Fibroblast of peridontal ligament (primary cell): ENCODE results near the gene OGFOD3.
"Not testable (repeated sequence)": the region's sequence is repeated elsewhere in the genome, so short reads cannot be mapped to it uniquely, and the experiment has no call there.

Experiments used
- DNase-seq: peaks from one replicate; pipeline ENCODE4 v3.0.0-alpha.2; 2010; ENCODE audit errors: extremely low read depth

OGFOD3 gene

GRCh38 chr17:82388223-82388921 lies 30.0 kb downstream of the OGFOD3 start:
- no peak for DNase-seq

- no peak for DNase-seq
These were observed 30.7 kb downstream of the OGFOD3 start for GRCh38 chr17:82387705-82388106.

- DNase-seq, result no peak
These were observed 31.3 kb downstream of the OGFOD3 start for GRCh38 chr17:82386881-82387704.

DNA sequence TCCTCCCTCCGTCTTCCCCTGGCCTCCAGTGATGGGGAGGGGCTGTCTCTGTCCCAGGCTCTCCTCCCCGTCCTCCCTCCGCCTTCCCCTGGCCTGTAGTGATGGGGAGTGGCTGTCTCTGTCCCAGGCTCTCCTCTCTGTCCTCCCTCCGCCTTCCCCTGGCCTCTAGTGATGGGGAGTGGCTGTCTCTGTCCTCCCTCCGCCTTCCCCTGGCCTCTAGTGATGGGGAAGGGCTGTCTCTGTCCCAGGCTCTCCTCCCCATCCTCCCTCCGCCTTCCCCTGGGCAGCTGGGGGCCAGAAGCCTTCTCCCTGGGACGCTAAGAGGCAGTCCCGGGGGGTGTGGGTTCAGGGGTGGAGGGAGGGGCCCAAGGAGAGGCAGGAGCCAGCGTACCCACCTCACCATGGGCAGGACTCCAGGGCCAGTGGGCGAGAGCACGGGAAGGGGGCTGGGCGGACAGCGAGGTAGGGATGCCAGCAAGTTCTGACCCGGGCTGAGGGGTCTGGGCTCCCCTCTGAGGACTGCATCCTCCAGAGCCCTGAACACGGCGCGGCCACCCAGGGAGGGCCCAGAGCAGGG lies 32.0 kb downstream of the OGFOD3 start:
- DNase-seq, result no peak

- no peak for DNase-seq
These were observed 32.7 kb downstream of the OGFOD3 start for GRCh38 chr17:82385559-82386254.

DNA sequence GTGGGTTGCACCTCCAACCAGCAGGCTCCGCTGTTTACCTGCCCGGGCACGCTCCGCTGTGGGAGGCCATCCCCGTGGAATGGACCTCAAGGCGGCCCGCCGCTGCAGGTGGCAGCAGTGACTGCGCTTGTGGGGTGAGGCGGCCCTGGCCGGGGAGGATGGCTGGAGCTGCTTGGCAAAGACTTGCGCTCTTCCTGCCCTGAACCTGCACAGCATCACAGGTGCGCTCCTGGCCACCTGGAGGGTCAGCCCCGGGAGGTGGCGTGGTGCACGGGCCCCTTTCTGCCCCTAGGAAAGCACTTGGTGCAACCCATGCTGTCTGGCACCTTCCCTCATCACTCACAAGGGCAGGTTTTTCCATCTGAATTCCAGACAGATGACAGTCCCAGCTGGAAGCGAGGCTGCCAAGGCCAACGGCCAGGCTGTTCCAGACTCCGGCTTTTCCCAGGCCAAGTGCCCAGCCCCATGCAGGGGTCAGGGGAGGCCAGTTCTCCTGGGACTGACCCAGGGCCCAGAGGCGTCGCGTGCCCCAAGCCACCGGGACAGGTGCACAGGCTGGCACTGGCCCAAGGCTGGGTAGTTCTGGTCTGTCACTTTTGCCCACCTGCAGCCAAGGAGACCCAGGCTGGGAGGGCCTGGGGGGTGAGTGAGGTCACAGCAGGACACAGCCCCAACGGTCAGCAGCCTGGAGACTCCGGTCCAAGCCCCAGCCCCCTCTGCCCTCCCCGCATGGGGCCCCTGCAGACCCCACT lies 33.5 kb downstream of the OGFOD3 start:
- DNase-seq, result peak; percentile 59

- DNase-seq, result no peak
These were observed 34.2 kb downstream of the OGFOD3 start for GRCh38 chr17:82384051-82384729.

DNA sequence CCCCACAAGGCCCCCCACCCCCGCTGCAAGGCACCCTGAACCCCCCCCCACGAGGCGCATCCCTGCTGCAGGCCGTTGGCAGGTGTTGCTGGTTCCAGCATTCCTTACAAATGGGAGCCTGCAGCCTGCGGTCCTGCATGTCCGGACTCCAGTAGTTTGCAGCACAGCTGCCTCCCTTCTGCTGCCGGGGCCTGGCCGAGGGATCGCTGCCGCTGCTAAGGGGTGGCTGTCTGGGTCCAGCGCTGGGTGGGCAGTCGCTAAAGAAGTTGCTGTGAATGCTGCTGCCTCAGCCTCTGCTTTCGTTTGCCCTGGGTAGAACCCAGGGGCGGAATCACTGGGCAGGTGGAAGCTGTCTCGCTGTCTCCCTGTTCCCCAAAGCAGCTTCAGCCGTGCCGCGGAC lies 35.0 kb downstream of the OGFOD3 start:
- DNase-seq, result no peak

- no peak for DNase-seq
These were observed 35.5 kb downstream of the OGFOD3 start for GRCh38 chr17:82382933-82383255.

- not testable (repeated sequence) for DNase-seq
These were observed 36.0 kb downstream of the OGFOD3 start for GRCh38 chr17:82382220-82382932.

GRCh38 chr17:82381703-82382009 lies 36.7 kb downstream of the OGFOD3 start:
- DNase-seq, result not testable (repeated sequence)

DNA sequence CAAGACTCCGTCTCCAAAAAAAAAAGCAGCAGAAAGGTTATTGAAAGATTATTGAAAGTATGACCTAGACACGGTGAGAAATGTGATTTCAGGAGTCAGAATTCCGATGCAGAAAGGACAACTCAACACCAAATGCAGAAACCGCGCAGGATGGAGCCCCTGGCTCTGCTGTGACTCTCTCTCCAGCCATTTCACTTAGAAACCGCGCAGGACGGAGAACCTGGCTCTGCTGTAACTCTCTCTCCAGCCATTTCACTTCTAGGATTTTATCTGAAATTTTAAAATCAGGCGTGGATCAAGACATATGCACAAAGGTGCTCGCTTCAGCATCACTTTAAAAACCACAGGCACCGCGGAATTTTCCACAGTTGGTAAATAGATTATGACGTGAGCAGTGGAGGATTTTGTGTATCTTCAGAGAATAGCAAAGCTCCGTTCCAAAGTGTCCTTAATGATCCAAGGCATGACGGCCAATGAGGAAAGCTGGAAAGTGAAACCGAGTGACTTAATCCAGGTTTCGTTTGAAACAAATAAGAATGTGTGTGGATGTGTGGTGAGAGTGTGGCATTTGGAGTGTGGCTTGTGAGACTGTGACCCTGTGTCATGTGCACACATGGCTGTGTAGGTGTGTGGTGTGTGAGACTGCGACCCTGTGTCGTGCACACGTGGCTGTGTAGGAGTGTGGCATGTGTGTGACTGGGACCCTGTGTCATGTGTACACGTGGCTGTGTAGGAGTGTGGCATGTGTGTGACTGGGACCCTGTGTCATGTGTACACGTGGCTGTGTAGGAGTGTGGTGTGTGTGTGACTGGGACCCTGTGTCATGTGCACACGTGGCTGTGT lies 37.3 kb downstream of the OGFOD3 start:
- DNase-seq, result peak; percentile 77

GRCh38 chr17:82378741-82379021 lies 39.7 kb downstream of the OGFOD3 start:
- DNase-seq, result no peak

GRCh38 chr17:82377924-82378740 lies 40.3 kb downstream of the OGFOD3 start:
- DNase-seq, result no peak

DNA sequence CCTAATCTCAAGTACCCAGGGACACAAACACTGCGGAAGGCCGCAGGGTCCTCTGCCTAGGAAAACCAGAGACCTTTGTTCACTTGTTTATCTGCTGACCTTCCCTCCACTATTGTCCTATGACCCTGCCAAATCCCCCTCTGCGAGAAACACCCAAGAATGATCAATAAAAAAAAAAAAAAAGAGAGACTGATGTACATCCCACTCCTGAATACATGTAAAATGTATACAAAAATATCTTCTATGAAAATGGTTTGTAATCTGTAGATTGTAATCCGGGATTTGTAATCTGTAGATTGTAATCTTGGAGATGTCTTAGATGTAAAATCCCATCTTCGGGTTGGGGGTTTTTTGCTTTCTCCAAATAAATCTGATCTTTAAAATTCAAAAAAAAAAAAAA lies 41.1 kb downstream of the OGFOD3 start:
- not testable (repeated sequence) for DNase-seq

DNA sequence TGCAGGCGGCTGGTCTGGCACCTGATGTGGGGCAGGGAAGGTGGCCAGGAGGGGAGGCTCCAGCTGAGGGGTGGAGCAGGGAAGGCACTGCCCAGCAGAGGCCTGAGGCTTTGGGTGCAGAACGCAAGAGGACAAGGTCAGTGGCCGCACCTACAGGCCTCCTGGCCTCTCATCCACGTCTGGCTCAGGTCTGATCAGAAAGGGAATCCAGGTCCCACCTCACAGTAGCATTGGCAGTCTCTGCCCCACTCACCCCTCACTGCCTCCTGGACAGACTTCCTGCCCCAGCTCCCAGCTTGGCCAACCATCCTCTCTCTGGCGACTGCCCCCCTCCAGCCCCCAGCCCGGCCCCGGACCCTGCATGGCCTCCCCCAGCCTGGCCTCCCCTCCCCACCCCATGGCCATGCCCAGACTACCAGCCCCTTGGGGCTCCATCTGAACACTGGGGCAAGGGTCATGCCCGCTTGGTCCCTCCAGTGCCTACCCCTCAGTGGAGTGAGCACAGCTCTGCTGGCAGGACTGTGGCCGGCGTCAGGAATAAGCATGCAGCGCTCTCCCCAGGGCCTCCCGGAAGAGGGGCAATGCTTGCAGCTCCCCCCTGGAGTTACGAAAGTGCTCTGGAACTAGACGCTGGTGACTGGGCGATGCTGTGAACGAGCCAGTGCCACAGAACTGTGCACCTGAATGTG lies 42.2 kb downstream of the OGFOD3 start:
- DNase-seq, result no peak

GRCh38 chr17:82375359-82376041 lies 42.9 kb downstream of the OGFOD3 start:
- no peak for DNase-seq
